Activated T-cell treated with anti-CD3 and anti-CD28 coated beads, Interleukin-2, amount 50 U/mL, for 4 hours (primary cell): ENCODE measurements around the gene ECT2. TPM values are rescaled to one million over a fixed set of nuclear protein-coding genes. Genes with fewer than 3 reads are reported as not detected.

Experiments used
- ATAC-seq, 2 donors: fragments of 200-7000 bp; cut with Tn5 transposase; one replicate each; pipeline ENCODE4 v1.10.0; 2021
- DNase-seq: peaks from one replicate; pipeline ENCODE4 v3.0.0-alpha.2; 2020
- H3K27me3 Mint-ChIP-seq: one replicate; pipeline ENCODE4 v1.8.0; 2021; ENCODE audit warnings: low read depth, mixed read lengths
- H3K36me3 Mint-ChIP-seq: one replicate; pipeline ENCODE4 v1.8.0; 2022; ENCODE audit warnings: mixed read lengths; ENCODE audit not compliant: insufficient read depth
- H3K4me1 Mint-ChIP-seq: one replicate; pipeline ENCODE4 v1.8.0; 2021; ENCODE audit warnings: low read depth, mixed read lengths
- H3K4me3 Mint-ChIP-seq: one replicate; pipeline ENCODE4 v1.8.0; 2021; ENCODE audit warnings: mild to moderate bottlenecking, moderate library complexity, mixed read lengths
- H3K9me3 Mint-ChIP-seq: one replicate; pipeline ENCODE4 v1.8.0; 2021; ENCODE audit warnings: mixed read lengths
- total RNA-seq, 3 donors: library from RNA; stranded (reverse); gene quantifications; one replicate each; pipeline ENCODE4 v1.2.1, GENCODE V29; 2021

ECT2 gene
- total RNA-seq, 3 donors from 2014 or later, result 8.6 to 11.0 (median 10.2) TPM

DNA sequence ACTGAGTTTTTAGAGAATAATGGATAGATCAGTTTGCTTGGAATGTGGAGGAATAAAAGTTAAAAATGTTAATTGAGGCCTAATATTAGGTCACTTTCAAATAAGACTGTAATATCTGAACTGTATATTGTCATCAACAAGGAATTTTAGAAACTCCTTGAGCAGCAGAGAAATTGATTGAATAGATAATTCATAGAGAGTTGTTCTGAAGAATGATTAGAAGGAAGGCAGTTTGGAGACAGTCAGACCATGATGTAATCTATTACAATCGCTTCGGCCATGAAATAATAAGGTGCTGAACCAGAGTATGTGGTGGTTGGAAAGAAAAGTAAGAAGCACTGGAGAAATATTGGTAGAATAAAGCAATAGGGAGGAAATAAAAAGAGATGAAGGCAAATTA lies 15.7 kb downstream of the ECT2 start:
- DNase-seq (no peak), ATAC-seq (no peak)
- H3K4me3 Mint-ChIP-seq, result no peak overlapping the region
- peaks cover 3% of the 10 kb centered on the region for H3K4me1 Mint-ChIP-seq
- H3K27me3 Mint-ChIP-seq, result no peaks in the 10 kb centered on the region
- H3K9me3 Mint-ChIP-seq, result no peaks in the 10 kb centered on the region
- H3K36me3 Mint-ChIP-seq, result peaks cover 40% of the 10 kb centered on the region

DNA sequence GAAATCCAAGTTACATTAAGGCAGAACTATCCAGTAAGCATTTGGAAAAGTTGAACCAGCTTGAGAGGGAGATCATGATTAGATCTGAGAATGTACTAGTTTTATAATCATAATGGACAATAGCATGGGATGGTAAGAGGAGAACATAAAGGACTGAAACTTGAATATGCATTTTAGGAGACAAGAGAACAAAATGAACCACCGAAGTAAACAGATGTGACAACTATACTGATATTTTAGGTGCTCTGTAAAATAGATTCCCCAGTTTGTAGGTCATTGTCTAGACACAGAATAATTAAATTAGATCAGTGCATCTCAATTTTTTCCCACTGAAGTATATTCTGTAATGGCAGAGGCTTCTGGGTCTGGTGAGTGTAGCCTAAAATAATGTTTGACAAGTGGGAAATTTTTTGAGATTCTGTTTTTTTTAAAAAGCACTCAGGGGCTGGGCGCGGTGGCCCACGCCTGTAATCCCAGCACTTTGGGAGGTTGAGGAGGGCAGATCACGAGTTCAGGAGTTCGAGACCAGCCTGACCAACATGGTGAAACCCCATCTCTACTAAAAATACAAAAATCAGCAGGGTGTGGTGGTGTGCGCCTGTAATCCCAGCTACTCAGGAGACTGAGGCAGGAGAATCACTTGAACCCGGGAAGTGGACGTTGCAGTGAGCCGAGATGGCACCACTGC lies 16.3 kb downstream of the ECT2 start:
- H3K36me3 Mint-ChIP-seq, result peaks cover 41% of the 10 kb centered on the region
- peaks cover 3% of the 10 kb centered on the region for H3K4me1 Mint-ChIP-seq
- H3K27me3 Mint-ChIP-seq, result no peaks in the 10 kb centered on the region
- no peak overlapping the region for H3K4me3 Mint-ChIP-seq
- no peaks in the 10 kb centered on the region for H3K9me3 Mint-ChIP-seq
- ATAC-seq, result no peak
- DNase-seq, result no peak

DNA sequence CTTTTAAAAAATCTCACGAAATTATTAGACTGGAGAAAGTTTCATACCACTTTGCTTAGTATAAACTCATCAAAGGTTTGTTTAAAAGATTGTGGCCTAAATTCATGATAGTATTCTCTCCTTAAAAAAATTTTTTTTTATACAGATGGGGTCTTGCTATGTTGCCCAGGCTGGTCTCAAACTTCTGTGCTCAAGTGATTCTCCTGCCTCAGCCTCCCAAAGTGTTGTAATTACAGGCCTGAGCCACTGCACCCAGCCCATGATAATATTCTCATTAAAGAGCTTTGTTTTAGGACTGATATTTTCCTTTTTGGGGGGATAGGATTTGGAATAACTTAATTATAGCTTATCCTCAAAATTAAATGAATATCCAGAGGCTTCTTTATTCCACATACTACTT lies 19.9 kb downstream of the ECT2 start:
- Mint-ChIP-seq H3K36me3 (peaks cover 32% of the 10 kb centered on the region), H3K4me1 (peaks cover 3% of the 10 kb centered on the region), H3K27me3 (no peaks in the 10 kb centered on the region), H3K4me3 (no peak overlapping the region), H3K9me3 (no peaks in the 10 kb centered on the region)
- ATAC-seq, result no peak
- DNase-seq, result no peak

DNA sequence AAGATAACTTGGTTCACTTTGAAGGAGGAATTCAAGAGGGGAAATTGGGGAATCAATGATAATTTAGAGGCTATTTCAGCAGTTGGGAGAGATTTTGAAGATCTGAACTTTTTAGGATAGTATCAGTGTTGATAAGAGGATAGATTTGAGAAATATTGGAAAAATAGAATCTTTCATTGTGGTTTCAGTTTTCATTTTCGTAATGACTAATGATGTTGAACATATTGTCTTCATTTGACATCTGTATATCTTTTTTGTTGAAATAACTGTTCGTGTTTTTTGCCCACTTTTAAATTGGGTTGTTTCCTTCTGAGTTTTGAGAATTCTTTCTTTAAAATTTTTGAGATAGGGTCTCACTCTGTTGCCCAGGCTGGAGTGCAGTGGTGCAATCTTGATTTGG lies 21.1 kb downstream of the ECT2 start:
- ATAC-seq, result no peak
- Mint-ChIP-seq H3K4me3 (no peak overlapping the region), H3K4me1 (no peaks in the 10 kb centered on the region), H3K36me3 (peaks cover 24% of the 10 kb centered on the region), H3K9me3 (no peaks in the 10 kb centered on the region), H3K27me3 (no peaks in the 10 kb centered on the region)
- no peak for DNase-seq

GRCh38 chr3:172776049-172776717 lies 25.7 kb downstream of the ECT2 start:
- DNase-seq, result no peak
- Mint-ChIP-seq H3K4me3 (no peak overlapping the region), H3K9me3 (no peaks in the 10 kb centered on the region), H3K36me3 (peaks cover 20% of the 10 kb centered on the region), H3K4me1 (no peaks in the 10 kb centered on the region), H3K27me3 (no peaks in the 10 kb centered on the region)
- no peak for ATAC-seq

DNA sequence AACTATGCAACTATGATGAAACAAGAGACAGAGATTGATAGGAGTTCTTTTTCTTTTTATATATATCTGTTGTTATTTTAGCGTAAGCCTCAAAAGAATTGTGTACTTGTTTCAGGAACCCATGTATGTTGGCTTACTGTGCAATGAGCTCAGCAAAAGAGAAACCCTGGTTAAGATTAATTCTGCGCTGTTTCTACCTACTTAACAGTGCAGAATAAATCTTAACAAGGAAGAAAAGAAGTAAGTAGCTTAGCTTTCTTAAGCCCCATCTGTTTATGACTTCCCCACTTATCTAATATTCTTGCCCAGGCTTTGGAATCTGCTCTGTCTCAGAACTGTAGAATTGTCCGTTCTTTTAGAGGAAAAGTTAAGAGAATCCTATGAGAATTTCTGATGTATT lies 27.4 kb downstream of the ECT2 start:
- no peaks in the 10 kb centered on the region for H3K4me1 Mint-ChIP-seq
- H3K27me3 Mint-ChIP-seq, result no peaks in the 10 kb centered on the region
- no peak for DNase-seq
- H3K36me3 Mint-ChIP-seq, result peaks cover 14% of the 10 kb centered on the region
- no peak overlapping the region for H3K4me3 Mint-ChIP-seq
- no peak for ATAC-seq
- H3K9me3 Mint-ChIP-seq, result no peaks in the 10 kb centered on the region

DNA sequence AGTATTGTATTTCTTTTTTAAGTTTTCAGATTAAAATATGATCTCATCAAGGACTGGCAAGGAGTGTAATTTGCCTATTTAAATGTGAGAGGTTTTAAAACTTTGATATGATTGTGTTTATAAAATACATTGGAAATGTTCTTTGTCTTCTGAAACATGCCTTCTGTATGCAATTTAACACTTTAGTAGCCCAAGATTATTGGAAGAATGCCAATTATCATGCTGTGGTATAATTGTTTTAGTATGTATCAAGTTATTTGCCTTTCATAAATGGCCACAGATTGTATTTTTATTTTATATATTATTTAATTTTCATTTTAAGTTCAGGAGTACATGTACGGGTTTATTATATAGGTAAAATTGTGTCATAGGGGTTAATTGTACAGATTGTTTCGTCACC lies 31.7 kb downstream of the ECT2 start:
- H3K9me3 Mint-ChIP-seq, result no peaks in the 10 kb centered on the region
- H3K36me3 Mint-ChIP-seq, result peaks cover 11% of the 10 kb centered on the region
- DNase-seq (no peak), ATAC-seq (no peak)
- no peak overlapping the region for H3K4me3 Mint-ChIP-seq
- no peaks in the 10 kb centered on the region for H3K4me1 Mint-ChIP-seq
- H3K27me3 Mint-ChIP-seq, result no peaks in the 10 kb centered on the region

GRCh38 chr3:172786036-172786435 lies 35.5 kb downstream of the ECT2 start:
- no peaks in the 10 kb centered on the region for H3K4me1 Mint-ChIP-seq
- H3K9me3 Mint-ChIP-seq, result no peaks in the 10 kb centered on the region
- H3K36me3 Mint-ChIP-seq, result peaks cover 23% of the 10 kb centered on the region
- no peaks in the 10 kb centered on the region for H3K27me3 Mint-ChIP-seq
- H3K4me3 Mint-ChIP-seq, result no peak overlapping the region
- ATAC-seq, result no peak
- no peak for DNase-seq

GRCh38 chr3:172787019-172787418 lies 36.5 kb downstream of the ECT2 start:
- ATAC-seq (no peak), DNase-seq (no peak)
- no peaks in the 10 kb centered on the region for H3K27me3 Mint-ChIP-seq
- no peaks in the 10 kb centered on the region for H3K4me1 Mint-ChIP-seq
- H3K36me3 Mint-ChIP-seq, result peaks cover 26% of the 10 kb centered on the region
- H3K4me3 Mint-ChIP-seq, result no peak overlapping the region
- no peaks in the 10 kb centered on the region for H3K9me3 Mint-ChIP-seq

DNA sequence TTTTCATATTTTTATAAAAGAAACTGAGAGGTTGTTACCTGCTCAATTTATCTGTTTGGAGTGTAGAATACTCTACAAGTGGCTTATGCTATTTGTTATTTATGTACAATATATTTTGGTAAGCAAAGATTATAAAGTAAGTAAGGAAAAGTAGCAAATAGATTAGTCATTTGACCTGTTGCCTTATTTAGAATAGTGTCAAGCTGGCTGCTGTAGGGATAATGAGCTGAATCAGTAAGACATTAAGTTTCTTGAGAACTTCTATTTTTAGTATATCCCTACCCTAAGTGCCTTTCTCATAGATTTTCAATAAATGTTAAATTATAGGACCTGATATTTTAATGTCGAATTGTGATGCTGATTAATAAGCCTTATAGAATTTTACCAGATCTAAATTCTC lies 37.2 kb downstream of the ECT2 start:
- ATAC-seq (no peak), DNase-seq (no peak)
- H3K9me3 Mint-ChIP-seq, result no peaks in the 10 kb centered on the region
- H3K4me1 Mint-ChIP-seq, result no peaks in the 10 kb centered on the region
- H3K4me3 Mint-ChIP-seq, result no peak overlapping the region
- H3K27me3 Mint-ChIP-seq, result no peaks in the 10 kb centered on the region
- H3K36me3 Mint-ChIP-seq, result peaks cover 30% of the 10 kb centered on the region

GRCh38 chr3:172799246-172799645 lies 48.7 kb downstream of the ECT2 start:
- H3K4me3 Mint-ChIP-seq, result no peak overlapping the region
- ATAC-seq, result no peak
- H3K4me1 Mint-ChIP-seq, result peaks cover 3% of the 10 kb centered on the region
- DNase-seq, result no peak
- H3K36me3 Mint-ChIP-seq, result peaks cover 7% of the 10 kb centered on the region
- H3K9me3 Mint-ChIP-seq, result no peaks in the 10 kb centered on the region
- no peaks in the 10 kb centered on the region for H3K27me3 Mint-ChIP-seq

DNA sequence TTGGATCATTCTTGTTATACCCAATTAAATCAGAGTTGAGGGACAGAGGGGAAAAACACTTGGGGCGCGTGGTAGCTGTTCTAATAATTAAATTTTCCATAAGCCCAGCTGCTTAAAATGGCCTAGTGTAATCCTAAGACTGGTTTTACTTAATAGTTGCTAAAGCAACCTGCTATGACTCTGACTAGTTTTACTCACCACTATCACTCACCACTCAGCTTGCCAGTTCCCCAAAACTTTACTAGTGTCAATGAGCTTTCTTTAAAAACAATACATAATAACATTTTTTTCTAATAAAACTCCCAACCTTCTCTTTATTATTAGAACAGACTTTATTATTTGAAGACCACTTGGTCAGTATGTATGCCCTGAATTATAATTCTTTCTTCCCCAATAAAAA lies 49.6 kb downstream of the ECT2 start:
- H3K9me3 Mint-ChIP-seq, result no peaks in the 10 kb centered on the region
- H3K36me3 Mint-ChIP-seq, result peaks cover 10% of the 10 kb centered on the region
- DNase-seq (no peak), ATAC-seq (no peak)
- H3K4me1 Mint-ChIP-seq, result peaks cover 3% of the 10 kb centered on the region
- H3K27me3 Mint-ChIP-seq, result no peaks in the 10 kb centered on the region
- no peak overlapping the region for H3K4me3 Mint-ChIP-seq

- Mint-ChIP-seq H3K27me3 (no peaks in the 10 kb centered on the region), H3K9me3 (no peaks in the 10 kb centered on the region), H3K36me3 (peaks cover 11% of the 10 kb centered on the region), H3K4me3 (peak overlapping the region; percentile 6), H3K4me1 (peaks cover 3% of the 10 kb centered on the region)
- DNase-seq, result no peak
- ATAC-seq, result no peak
These were observed 53.0 kb downstream of the ECT2 start for GRCh38 chr3:172803489-172803888.

DNA sequence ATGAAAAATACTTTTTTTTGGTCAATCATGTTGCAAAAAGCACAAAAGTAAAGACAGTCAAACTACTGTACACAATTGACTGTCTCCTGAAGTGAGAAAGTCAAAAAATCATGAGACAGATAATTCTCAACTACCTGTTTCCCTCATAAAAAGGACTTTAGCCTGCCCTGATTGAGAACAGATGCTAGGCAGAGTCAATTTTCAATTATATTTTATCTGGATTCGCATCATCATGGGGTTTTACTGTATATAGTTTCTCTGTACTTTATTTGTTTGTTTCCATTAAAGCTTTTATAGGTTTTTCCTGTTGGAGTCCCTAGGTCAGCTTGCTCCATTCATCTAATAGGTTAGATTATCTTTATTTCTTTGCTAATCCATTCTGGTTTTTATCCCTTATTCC lies 53.8 kb downstream of the ECT2 start:
- H3K4me3 Mint-ChIP-seq, result no peak overlapping the region
- H3K36me3 Mint-ChIP-seq, result peaks cover 11% of the 10 kb centered on the region
- no peaks in the 10 kb centered on the region for H3K9me3 Mint-ChIP-seq
- H3K27me3 Mint-ChIP-seq, result no peaks in the 10 kb centered on the region
- ATAC-seq (no peak), DNase-seq (no peak)
- peaks cover 3% of the 10 kb centered on the region for H3K4me1 Mint-ChIP-seq

GRCh38 chr3:172808969-172809546 lies 58.5 kb downstream of the ECT2 start:
- Mint-ChIP-seq H3K36me3 (peaks cover 9% of the 10 kb centered on the region), H3K27me3 (no peaks in the 10 kb centered on the region), H3K4me3 (no peak overlapping the region), H3K4me1 (no peaks in the 10 kb centered on the region), H3K9me3 (no peaks in the 10 kb centered on the region)
- ATAC-seq, result no peak
- DNase-seq, result no peak
